WERI-Rb-1 (cell line): ENCODE measurements around the gene MYO1C.
"Not testable (repeated sequence)": the region's sequence is repeated elsewhere in the genome, so short reads cannot be mapped to it uniquely, and the experiment has no call there.

Experiments used
- DNase-seq: peaks from one replicate; pipeline ENCODE4 v3.0.0-alpha.2; 2020
- H3K27ac ChIP-seq: fragments of 250-450 bp; sonication (Bioruptor Pico); 2 replicates; pipeline ENCODE4 v1.5.1; 2020; ENCODE audit warnings: mild to moderate bottlenecking, moderate library complexity
- H3K27me3 ChIP-seq: fragments of 250-450 bp; sonication (Bioruptor Pico); 2 replicates; pipeline ENCODE4 v1.5.1; 2021; ENCODE audit warnings: mild to moderate bottlenecking, low read depth, moderate library complexity; ENCODE audit not compliant: insufficient read depth, severe bottlenecking
- H3K36me3 ChIP-seq: fragments of 250-450 bp; sonication (Bioruptor Pico); 2 replicates; pipeline ENCODE4 v1.5.1; 2020; ENCODE audit warnings: mild to moderate bottlenecking, moderate library complexity
- H3K4me3 ChIP-seq: 2 replicates; pipeline ENCODE4 v1.5.1; 2011; ENCODE audit warnings: low read depth, mild to moderate bottlenecking, control low read depth, low read length
- H3K9me3 ChIP-seq: fragments of 250-450 bp; sonication (Bioruptor Pico); 2 replicates; pipeline ENCODE4 v1.5.1; 2021; ENCODE audit warnings: mild to moderate bottlenecking, moderate library complexity; ENCODE audit not compliant: severe bottlenecking
- CTCF ChIP-seq: IDR thresholded peaks from 2 replicates; pipeline ENCODE4 v1.5.1; 2011; ENCODE audit warnings: low read depth, mild to moderate bottlenecking, control low read depth, inconsistent platforms, low read length

MYO1C gene

GRCh38 chr17:1460233-1460632, 32.3 kb downstream of the MYO1C start:
- no peaks in the 10 kb centered on the region for H3K27me3 ChIP-seq
- peaks cover 13% of the 10 kb centered on the region for H3K36me3 ChIP-seq
- peak overlapping the region; percentile 45 for H3K27ac ChIP-seq
- no peaks in the 10 kb centered on the region for H3K9me3 ChIP-seq
- no peak overlapping the region for H3K4me3 ChIP-seq
- DNase-seq = peak; percentile 59
- no peak for TF ChIP-seq CTCF

GRCh38 chr17:1455797-1456599, 36.5 kb downstream of the MYO1C start, which contains the start of gene CRK:
TSS of gene CRK (minus strand) at chr17:1456232. CDS start at chr17:1456117, 115 bp downstream.
- peak; percentile 96 for DNase-seq

GRCh38 chr17:1455291-1455796, 37.1 kb downstream of the MYO1C start:
- peak overlapping the region; percentile 92 for H3K27ac ChIP-seq
- H3K27me3 ChIP-seq = no peaks in the 10 kb centered on the region
- peaks cover 22% of the 10 kb centered on the region for H3K36me3 ChIP-seq
- DNase-seq = peak; percentile 72
- peak; percentile 75 for TF ChIP-seq CTCF
- H3K4me3 ChIP-seq = peak overlapping the region; percentile 77
- H3K9me3 ChIP-seq = no peaks in the 10 kb centered on the region

More at GRCh38 chr17:1455797-1456599, 36.5 kb downstream of the MYO1C start, which contains the start of gene CRK:
- peak within 1 kb of the TSS; percentile 92 for H3K27ac ChIP-seq
- H3K9me3 ChIP-seq = no peaks in the 10 kb centered on the region
- peak within 1 kb of the TSS; percentile 77 for H3K4me3 ChIP-seq
- H3K36me3 ChIP-seq = peaks cover 19% of the 10 kb centered on the region
- TF ChIP-seq CTCF = no peak
- no peaks in the 10 kb centered on the region for H3K27me3 ChIP-seq

GRCh38 chr17:1454541-1454940, 37.9 kb downstream of the MYO1C start:
- no peak for DNase-seq

GRCh38 chr17:1453694-1454093, 38.8 kb downstream of the MYO1C start:
- H3K27ac ChIP-seq, H3K27me3 ChIP-seq, H3K9me3 ChIP-seq, DNase-seq, H3K4me3 ChIP-seq: not testable (repeated sequence)
- peaks cover 31% of the 10 kb centered on the region for H3K36me3 ChIP-seq

More at GRCh38 chr17:1454541-1454940, 37.9 kb downstream of the MYO1C start:
- no peak overlapping the region for H3K4me3 ChIP-seq
- TF ChIP-seq CTCF = no peak
- peaks cover 27% of the 10 kb centered on the region for H3K36me3 ChIP-seq
- no peak overlapping the region for H3K27ac ChIP-seq
- H3K27me3 ChIP-seq = no peaks in the 10 kb centered on the region
- no peaks in the 10 kb centered on the region for H3K9me3 ChIP-seq

- TF ChIP-seq CTCF = no peak
- DNase-seq = no peak
- Histone ChIP-seq H3K9me3 (no peaks in the 10 kb centered on the region), H3K27me3 (no peaks in the 10 kb centered on the region), H3K4me3 (no peak overlapping the region), H3K27ac (no peak overlapping the region), H3K36me3 (peaks cover 35% of the 10 kb centered on the region)
These were observed 39.6 kb downstream of the MYO1C start for GRCh38 chr17:1452836-1453235.

GRCh38 chr17:1450261-1450660, 42.2 kb downstream of the MYO1C start:
- H3K9me3 ChIP-seq, DNase-seq, H3K27me3 ChIP-seq, H3K4me3 ChIP-seq, H3K27ac ChIP-seq: not testable (repeated sequence)
- peaks cover 30% of the 10 kb centered on the region for H3K36me3 ChIP-seq
